ENCODE results near the gene NDUFV2. TPM values are rescaled to one million over a fixed set of nuclear protein-coding genes. Genes with fewer than 3 reads are reported as not detected.

NDUFV2 gene
- 107 TPM for polyA plus RNA-seq (2013)

GRCh38 chr18:9102508-9103375, at the start of gene NDUFV2:
TSS of gene NDUFV2 (plus strand) at chr18:9102699. CDS start at chr18:9102744, 45 bp downstream.
- H3K27ac ChIP-seq (ENCODE audit: insufficient read depth in 1 of 2, low read depth in 1 of 2, low read length in 2 of 2, poor library complexity in 1 of 2, severe bottlenecking in 2 of 2): peak within 1 kb of the TSS; percentile 91 to 97
- ChIA-PET CTCF (interaction anchor here (0.9 to 3.4 kb wide), 9 partner anchors 8 to 58 kb away, joined by 3 to 37 read pairs (median 4); partner anchors contain the start of gene ANKRD12), POLR2A (interaction anchor here (1.9 to 5.1 kb wide), 4 partner anchors 11 to 34 kb away, joined by 4 to 23 read pairs (median 6); partner anchors contain the start of gene ANKRD12)
- H3K36me3 ChIP-seq (ENCODE audit: control insufficient read depth in 4 of 4, insufficient read depth in 4 of 4, low read length in 3 of 4): peaks cover 0 to 5% (median 0%) of the 10 kb centered on the region in 4 experiments
- no peaks in the 10 kb centered on the region for H3K27me3 ChIP-seq (replicated peaks in 2 of 5; ENCODE audit: control insufficient read depth in 4 of 5, insufficient read depth in 5 of 5, low read length in 4 of 5)
- no peaks in the 10 kb centered on the region for H3K9me3 ChIP-seq (ENCODE audit: control extremely low read depth in 1 of 5, control insufficient read depth in 4 of 5, insufficient read depth in 2 of 5, low read depth in 1 of 5, low read length in 4 of 5)
- WGBS (ENCODE audit: insufficient coverage): under 1% methylated on average over 17 of the region's 64 CpGs
- H3K4me1 ChIP-seq (ENCODE audit: control extremely low read depth in 1 of 4, control insufficient read depth in 4 of 4, insufficient read depth in 4 of 4, low read length in 3 of 4): peaks cover 36 to 61% (median 54%) of the 10 kb centered on the region in 4 experiments
- DNase-seq: peak; percentile 96 to 98 (median 98)
- peak within 1 kb of the TSS; percentile 80 to 97 (median 89) for H3K4me3 ChIP-seq (ENCODE audit: control insufficient read depth in 1 of 7, extremely low read depth in 1 of 7, insufficient read depth in 4 of 7, low read depth in 2 of 7, low read length in 6 of 7)

- Histone ChIP-seq H3K4me3 (ENCODE audit: control insufficient read depth in 1 of 7, extremely low read depth in 1 of 7, insufficient read depth in 4 of 7, low read depth in 2 of 7, low read length in 6 of 7) (no peak overlapping the region), H3K9me3 (ENCODE audit: control extremely low read depth in 1 of 5, control insufficient read depth in 4 of 5, insufficient read depth in 2 of 5, low read depth in 1 of 5, low read length in 4 of 5) (peaks cover 0 to 25% (median 5%) of the 10 kb centered on the region in 5 experiments), H3K4me1 (ENCODE audit: control extremely low read depth in 1 of 4, control insufficient read depth in 4 of 4, insufficient read depth in 4 of 4, low read length in 3 of 4) (no peaks in the 10 kb centered on the region), H3K36me3 (ENCODE audit: control insufficient read depth in 4 of 4, insufficient read depth in 4 of 4, low read length in 3 of 4) (no peaks in the 10 kb centered on the region), H3K27ac (ENCODE audit: insufficient read depth in 1 of 2, low read depth in 1 of 2, low read length in 2 of 2, poor library complexity in 1 of 2, severe bottlenecking in 2 of 2) (no peak overlapping the region), H3K27me3 (replicated peaks in 2 of 5; ENCODE audit: control insufficient read depth in 4 of 5, insufficient read depth in 5 of 5, low read length in 4 of 5) (no peaks in the 10 kb centered on the region)
- POLR2A ChIA-PET: no interaction called here
- CTCF ChIA-PET: no interaction called here
- WGBS (ENCODE audit: insufficient coverage): 100% methylated on average over 1 of the region's 1 CpG
- DNase-seq: no peak
These were observed 48.7 kb upstream of the NDUFV2 start for GRCh38 chr18:9053814-9054213.

GRCh38 chr18:9055185-9055584, 47.3 kb upstream of the NDUFV2 start:
- Histone ChIP-seq H3K4me3 (ENCODE audit: control insufficient read depth in 1 of 7, extremely low read depth in 1 of 7, insufficient read depth in 4 of 7, low read depth in 2 of 7, low read length in 6 of 7) (no peak overlapping the region), H3K27ac (ENCODE audit: insufficient read depth in 1 of 2, low read depth in 1 of 2, low read length in 2 of 2, poor library complexity in 1 of 2, severe bottlenecking in 2 of 2) (no peak overlapping the region), H3K27me3 (replicated peaks in 2 of 5; ENCODE audit: control insufficient read depth in 4 of 5, insufficient read depth in 5 of 5, low read length in 4 of 5) (no peaks in the 10 kb centered on the region), H3K4me1 (ENCODE audit: control extremely low read depth in 1 of 4, control insufficient read depth in 4 of 4, insufficient read depth in 4 of 4, low read length in 3 of 4) (no peaks in the 10 kb centered on the region), H3K9me3 (ENCODE audit: control extremely low read depth in 1 of 5, control insufficient read depth in 4 of 5, insufficient read depth in 2 of 5, low read depth in 1 of 5, low read length in 4 of 5) (peaks cover 0 to 18% (median 5%) of the 10 kb centered on the region in 5 experiments), H3K36me3 (ENCODE audit: control insufficient read depth in 4 of 4, insufficient read depth in 4 of 4, low read length in 3 of 4) (no peaks in the 10 kb centered on the region)
- CTCF ChIA-PET: no interaction called here
- no CpG with 5 or more reads among the region's 1 CpG for WGBS (ENCODE audit: insufficient coverage)
- POLR2A ChIA-PET: interaction anchor here (0.6 kb wide), 1 partner anchor 1985 kb away, joined by 4 read pairs; no protein-coding TSS in a partner anchor
- DNase-seq: peak; percentile 19 to 55 (median 33)

GRCh38 chr18:9055626-9056025, 46.9 kb upstream of the NDUFV2 start:
- no peaks in the 10 kb centered on the region for H3K36me3 ChIP-seq (ENCODE audit: control insufficient read depth in 4 of 4, insufficient read depth in 4 of 4, low read length in 3 of 4)
- no peaks in the 10 kb centered on the region for H3K4me1 ChIP-seq (ENCODE audit: control extremely low read depth in 1 of 4, control insufficient read depth in 4 of 4, insufficient read depth in 4 of 4, low read length in 3 of 4)
- no peak overlapping the region for H3K27ac ChIP-seq (ENCODE audit: insufficient read depth in 1 of 2, low read depth in 1 of 2, low read length in 2 of 2, poor library complexity in 1 of 2, severe bottlenecking in 2 of 2)
- CTCF ChIA-PET: no interaction called here
- H3K9me3 ChIP-seq (ENCODE audit: control extremely low read depth in 1 of 5, control insufficient read depth in 4 of 5, insufficient read depth in 2 of 5, low read depth in 1 of 5, low read length in 4 of 5): peaks cover 0 to 14% (median 4%) of the 10 kb centered on the region in 5 experiments
- no CpG with 5 or more reads among the region's 1 CpG for WGBS (ENCODE audit: insufficient coverage)
- no peak for DNase-seq
- no peak overlapping the region for H3K4me3 ChIP-seq (ENCODE audit: control insufficient read depth in 1 of 7, extremely low read depth in 1 of 7, insufficient read depth in 4 of 7, low read depth in 2 of 7, low read length in 6 of 7)
- POLR2A ChIA-PET: no interaction called here
- no peaks in the 10 kb centered on the region for H3K27me3 ChIP-seq (replicated peaks in 2 of 5; ENCODE audit: control insufficient read depth in 4 of 5, insufficient read depth in 5 of 5, low read length in 4 of 5)

- ChIA-PET CTCF (interaction anchor here (0.7 to 2.2 kb wide), 5 partner anchors 9 to 70 kb away, joined by 3 to 7 read pairs (median 3); no protein-coding TSS in a partner anchor), POLR2A (no interaction called here)
- DNase-seq: no peak
- Histone ChIP-seq H3K27me3 (replicated peaks in 2 of 5; ENCODE audit: control insufficient read depth in 4 of 5, insufficient read depth in 5 of 5, low read length in 4 of 5) (no peaks in the 10 kb centered on the region), H3K9me3 (ENCODE audit: control extremely low read depth in 1 of 5, control insufficient read depth in 4 of 5, insufficient read depth in 2 of 5, low read depth in 1 of 5, low read length in 4 of 5) (peaks cover 0 to 8% (median 0%) of the 10 kb centered on the region in 5 experiments), H3K4me3 (ENCODE audit: control insufficient read depth in 1 of 7, extremely low read depth in 1 of 7, insufficient read depth in 4 of 7, low read depth in 2 of 7, low read length in 6 of 7) (no peak overlapping the region), H3K27ac (ENCODE audit: insufficient read depth in 1 of 2, low read depth in 1 of 2, low read length in 2 of 2, poor library complexity in 1 of 2, severe bottlenecking in 2 of 2) (no peak overlapping the region), H3K4me1 (ENCODE audit: control extremely low read depth in 1 of 4, control insufficient read depth in 4 of 4, insufficient read depth in 4 of 4, low read length in 3 of 4) (no peaks in the 10 kb centered on the region), H3K36me3 (ENCODE audit: control insufficient read depth in 4 of 4, insufficient read depth in 4 of 4, low read length in 3 of 4) (no peaks in the 10 kb centered on the region)
- WGBS (ENCODE audit: insufficient coverage): 96% methylated on average over 2 of the region's 3 CpGs
These were observed 44.9 kb upstream of the NDUFV2 start for GRCh38 chr18:9057646-9058045.

- Histone ChIP-seq H3K36me3 (ENCODE audit: control insufficient read depth in 4 of 4, insufficient read depth in 4 of 4, low read length in 3 of 4) (no peaks in the 10 kb centered on the region), H3K27me3 (replicated peaks in 2 of 5; ENCODE audit: control insufficient read depth in 4 of 5, insufficient read depth in 5 of 5, low read length in 4 of 5) (no peaks in the 10 kb centered on the region), H3K27ac (ENCODE audit: insufficient read depth in 1 of 2, low read depth in 1 of 2, low read length in 2 of 2, poor library complexity in 1 of 2, severe bottlenecking in 2 of 2) (no peak overlapping the region), H3K9me3 (ENCODE audit: control extremely low read depth in 1 of 5, control insufficient read depth in 4 of 5, insufficient read depth in 2 of 5, low read depth in 1 of 5, low read length in 4 of 5) (peaks cover 0 to 1% (median 0%) of the 10 kb centered on the region in 5 experiments), H3K4me1 (ENCODE audit: control extremely low read depth in 1 of 4, control insufficient read depth in 4 of 4, insufficient read depth in 4 of 4, low read length in 3 of 4) (no peaks in the 10 kb centered on the region), H3K4me3 (ENCODE audit: control insufficient read depth in 1 of 7, extremely low read depth in 1 of 7, insufficient read depth in 4 of 7, low read depth in 2 of 7, low read length in 6 of 7) (no peak overlapping the region)
- WGBS (ENCODE audit: insufficient coverage): 100% methylated on average over 4 of the region's 4 CpGs
- DNase-seq: no peak
- ChIA-PET CTCF (interaction anchor here (1.0 to 2.2 kb wide), 5 partner anchors 8 to 404 kb away, joined by 3 to 7 read pairs (median 4); no protein-coding TSS in a partner anchor), POLR2A (no interaction called here)
These were observed 44.1 kb upstream of the NDUFV2 start for GRCh38 chr18:9058406-9058805.

GRCh38 chr18:9062418-9062751, 40.1 kb upstream of the NDUFV2 start:
- WGBS (ENCODE audit: insufficient coverage): 100% methylated on average over 2 of the region's 2 CpGs
- CTCF ChIA-PET: no interaction called here
- Histone ChIP-seq H3K27ac (ENCODE audit: insufficient read depth in 1 of 2, low read depth in 1 of 2, low read length in 2 of 2, poor library complexity in 1 of 2, severe bottlenecking in 2 of 2) (no peak overlapping the region), H3K27me3 (replicated peaks in 2 of 5; ENCODE audit: control insufficient read depth in 4 of 5, insufficient read depth in 5 of 5, low read length in 4 of 5) (no peaks in the 10 kb centered on the region), H3K9me3 (ENCODE audit: control extremely low read depth in 1 of 5, control insufficient read depth in 4 of 5, insufficient read depth in 2 of 5, low read depth in 1 of 5, low read length in 4 of 5) (no peaks in the 10 kb centered on the region), H3K36me3 (ENCODE audit: control insufficient read depth in 4 of 4, insufficient read depth in 4 of 4, low read length in 3 of 4) (no peaks in the 10 kb centered on the region), H3K4me3 (ENCODE audit: control insufficient read depth in 1 of 7, extremely low read depth in 1 of 7, insufficient read depth in 4 of 7, low read depth in 2 of 7, low read length in 6 of 7) (no peak overlapping the region), H3K4me1 (ENCODE audit: control extremely low read depth in 1 of 4, control insufficient read depth in 4 of 4, insufficient read depth in 4 of 4, low read length in 3 of 4) (peaks cover 0 to 4% (median 0%) of the 10 kb centered on the region in 4 experiments)
- DNase-seq: no peak
- POLR2A ChIA-PET: no interaction called here

Measured in common myeloid progenitor, CD34-positive (primary cell).